Measurements from ENCODE around the gene C1orf232. TPM values are rescaled to one million over a fixed set of nuclear protein-coding genes. Genes with fewer than 3 reads are reported as not detected.

C1orf232 gene
- total and polyA plus RNA-seq, 9 of the 15 experiments (the other 6 are each of a cell fraction or from before 2014, with no cell fraction given), result not detected

DNA sequence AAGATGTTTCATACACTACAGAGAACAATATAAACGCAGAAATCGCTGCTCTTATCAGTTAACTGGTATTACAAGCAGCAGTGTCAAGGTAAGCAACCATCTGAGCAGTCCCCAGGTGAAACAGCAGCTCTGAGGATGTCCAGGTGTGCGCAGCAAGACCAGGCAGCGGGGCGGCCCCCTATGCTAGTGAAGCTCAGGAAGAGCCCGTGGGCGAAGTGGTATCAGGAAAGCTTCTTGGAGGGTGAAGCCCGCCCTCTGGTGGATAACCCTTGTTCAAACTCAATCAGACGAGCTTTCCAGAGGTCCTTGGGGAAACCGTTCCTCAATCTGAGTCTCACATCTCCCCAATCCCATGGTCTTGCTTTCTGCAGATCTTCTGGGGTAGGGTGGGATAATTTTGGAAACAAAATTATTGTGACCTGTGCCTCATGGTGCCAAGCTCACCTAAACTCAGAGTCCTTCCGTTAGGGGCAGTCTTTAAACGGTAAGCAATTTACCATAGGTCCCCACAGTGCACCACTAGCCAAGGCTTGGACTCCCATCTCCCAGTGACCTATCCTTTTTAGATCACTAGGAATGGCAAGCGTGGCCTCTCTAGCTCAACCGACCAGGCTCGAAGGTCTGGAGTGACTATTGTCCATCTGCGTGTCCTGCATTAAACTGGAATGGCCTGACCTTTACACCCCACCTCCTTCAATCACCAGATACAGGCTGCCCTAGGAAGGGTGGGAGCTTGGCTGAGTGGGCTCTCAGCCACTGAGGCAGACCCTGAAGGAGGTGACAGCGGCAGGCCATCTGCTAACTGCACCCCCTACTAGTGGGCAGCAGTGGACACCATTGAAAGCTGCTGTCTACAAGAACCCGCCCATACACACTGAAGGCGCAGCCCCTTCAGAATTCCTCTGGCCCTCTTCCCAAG is 23.5 kb downstream of the C1orf232 start (continued):
- TF ChIP-seq ARID1B (IDR thresholded peaks at IDR 0.05), result peak; percentile 7; the same call in 1 of the 2 replicates
- TF ChIP-seq, protein P1, sequence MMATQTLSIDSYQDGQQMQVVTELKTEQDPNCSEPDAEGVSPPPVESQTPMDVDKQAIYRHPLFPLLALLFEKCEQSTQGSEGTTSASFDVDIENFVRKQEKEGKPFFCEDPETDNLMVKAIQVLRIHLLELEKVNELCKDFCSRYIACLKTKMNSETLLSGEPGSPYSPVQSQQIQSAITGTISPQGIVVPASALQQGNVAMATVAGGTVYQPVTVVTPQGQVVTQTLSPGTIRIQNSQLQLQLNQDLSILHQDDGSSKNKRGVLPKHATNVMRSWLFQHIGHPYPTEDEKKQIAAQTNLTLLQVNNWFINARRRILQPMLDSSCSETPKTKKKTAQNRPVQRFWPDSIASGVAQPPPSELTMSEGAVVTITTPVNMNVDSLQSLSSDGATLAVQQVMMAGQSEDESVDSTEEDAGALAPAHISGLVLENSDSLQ (IDR thresholded peaks at IDR 0.05), result no peak
- TF ChIP-seq MAFF (IDR thresholded peaks at IDR 0.05; ENCODE audit: low read length), result no peak
- TF ChIP-seq FOXM1 (IDR thresholded peaks at IDR 0.05; ENCODE audit: low read depth), result peak; percentile 36; the same call in 1 of the 2 replicates
- peak; percentile 56; the same call in 1 of the 2 replicates for TF ChIP-seq FOXM1 (CRISPR knock-in tag; IDR thresholded peaks at IDR 0.05; ENCODE audit: low read depth)
- TF ChIP-seq LCOR (CRISPR knock-in tag; IDR thresholded peaks at IDR 0.05), result peak; percentile 79; the same call in 1 of the 2 replicates
- no peak for TF ChIP-seq CBFA2T2 (conservative IDR thresholded peaks at IDR 0.05)
- TF ChIP-seq, protein P2, sequence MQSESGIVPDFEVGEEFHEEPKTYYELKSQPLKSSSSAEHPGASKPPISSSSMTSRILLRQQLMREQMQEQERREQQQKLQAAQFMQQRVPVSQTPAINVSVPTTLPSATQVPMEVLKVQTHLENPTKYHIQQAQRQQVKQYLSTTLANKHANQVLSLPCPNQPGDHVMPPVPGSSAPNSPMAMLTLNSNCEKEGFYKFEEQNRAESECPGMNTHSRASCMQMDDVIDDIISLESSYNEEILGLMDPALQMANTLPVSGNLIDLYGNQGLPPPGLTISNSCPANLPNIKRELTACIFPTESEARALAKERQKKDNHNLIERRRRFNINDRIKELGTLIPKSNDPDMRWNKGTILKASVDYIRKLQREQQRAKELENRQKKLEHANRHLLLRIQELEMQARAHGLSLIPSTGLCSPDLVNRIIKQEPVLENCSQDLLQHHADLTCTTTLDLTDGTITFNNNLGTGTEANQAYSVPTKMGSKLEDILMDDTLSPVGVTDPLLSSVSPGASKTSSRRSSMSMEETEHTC (IDR thresholded peaks at IDR 0.05), result 0 out of 2 replicates have a peak, but pooled peaks have one; percentile 11
- TF ChIP-seq HDGF (IDR thresholded peaks at IDR 0.05), result 0 out of 2 replicates have a peak, but pooled peaks have one; percentile 15
- TF ChIP-seq ZBTB1 (CRISPR knock-in tag; IDR thresholded peaks at IDR 0.05; ENCODE audit: borderline replicate concordance, low read depth), result no peak
- peak in 1 of 2 experiments; percentile 63; a peak in 1 of 4 replicates for TF ChIP-seq RCOR1 (IDR thresholded peaks at IDR 0.05; ENCODE audit: borderline replicate concordance in 1 of 2, low read depth in 2 of 2, low read length in 2 of 2)
- TF ChIP-seq, protein P3, sequence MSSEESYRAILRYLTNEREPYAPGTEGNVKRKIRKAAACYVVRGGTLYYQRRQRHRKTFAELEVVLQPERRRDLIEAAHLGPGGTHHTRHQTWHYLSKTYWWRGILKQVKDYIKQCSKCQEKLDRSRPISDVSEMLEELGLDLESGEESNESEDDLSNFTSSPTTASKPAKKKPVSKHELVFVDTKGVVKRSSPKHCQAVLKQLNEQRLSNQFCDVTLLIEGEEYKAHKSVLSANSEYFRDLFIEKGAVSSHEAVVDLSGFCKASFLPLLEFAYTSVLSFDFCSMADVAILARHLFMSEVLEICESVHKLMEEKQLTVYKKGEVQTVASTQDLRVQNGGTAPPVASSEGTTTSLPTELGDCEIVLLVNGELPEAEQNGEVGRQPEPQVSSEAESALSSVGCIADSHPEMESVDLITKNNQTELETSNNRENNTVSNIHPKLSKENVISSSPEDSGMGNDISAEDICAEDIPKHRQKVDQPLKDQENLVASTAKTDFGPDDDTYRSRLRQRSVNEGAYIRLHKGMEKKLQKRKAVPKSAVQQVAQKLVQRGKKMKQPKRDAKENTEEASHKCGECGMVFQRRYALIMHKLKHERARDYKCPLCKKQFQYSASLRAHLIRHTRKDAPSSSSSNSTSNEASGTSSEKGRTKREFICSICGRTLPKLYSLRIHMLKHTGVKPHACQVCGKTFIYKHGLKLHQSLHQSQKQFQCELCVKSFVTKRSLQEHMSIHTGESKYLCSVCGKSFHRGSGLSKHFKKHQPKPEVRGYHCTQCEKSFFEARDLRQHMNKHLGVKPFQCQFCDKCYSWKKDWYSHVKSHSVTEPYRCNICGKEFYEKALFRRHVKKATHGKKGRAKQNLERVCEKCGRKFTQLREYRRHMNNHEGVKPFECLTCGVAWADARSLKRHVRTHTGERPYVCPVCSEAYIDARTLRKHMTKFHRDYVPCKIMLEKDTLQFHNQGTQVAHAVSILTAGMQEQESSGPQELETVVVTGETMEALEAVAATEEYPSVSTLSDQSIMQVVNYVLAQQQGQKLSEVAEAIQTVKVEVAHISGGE (CRISPR knock-in tag; IDR thresholded peaks at IDR 0.05), result no peak
- no peak for TF ChIP-seq FOXA1 (IDR thresholded peaks at IDR 0.05; ENCODE audit: borderline replicate concordance)
- TF ChIP-seq ZKSCAN8 (CRISPR knock-in tag; IDR thresholded peaks at IDR 0.05), result no peak
